ENCODE results near the gene MRNIP. TPM values are rescaled to one million over a fixed set of nuclear protein-coding genes. Genes with fewer than 3 reads are reported as not detected.
A peak's percentile ranks its signal among the peaks of the same experiment; 100 is the strongest.

MRNIP gene
- total RNA-seq, 1 experiment from 2014 or later: 31.1 TPM

DNA sequence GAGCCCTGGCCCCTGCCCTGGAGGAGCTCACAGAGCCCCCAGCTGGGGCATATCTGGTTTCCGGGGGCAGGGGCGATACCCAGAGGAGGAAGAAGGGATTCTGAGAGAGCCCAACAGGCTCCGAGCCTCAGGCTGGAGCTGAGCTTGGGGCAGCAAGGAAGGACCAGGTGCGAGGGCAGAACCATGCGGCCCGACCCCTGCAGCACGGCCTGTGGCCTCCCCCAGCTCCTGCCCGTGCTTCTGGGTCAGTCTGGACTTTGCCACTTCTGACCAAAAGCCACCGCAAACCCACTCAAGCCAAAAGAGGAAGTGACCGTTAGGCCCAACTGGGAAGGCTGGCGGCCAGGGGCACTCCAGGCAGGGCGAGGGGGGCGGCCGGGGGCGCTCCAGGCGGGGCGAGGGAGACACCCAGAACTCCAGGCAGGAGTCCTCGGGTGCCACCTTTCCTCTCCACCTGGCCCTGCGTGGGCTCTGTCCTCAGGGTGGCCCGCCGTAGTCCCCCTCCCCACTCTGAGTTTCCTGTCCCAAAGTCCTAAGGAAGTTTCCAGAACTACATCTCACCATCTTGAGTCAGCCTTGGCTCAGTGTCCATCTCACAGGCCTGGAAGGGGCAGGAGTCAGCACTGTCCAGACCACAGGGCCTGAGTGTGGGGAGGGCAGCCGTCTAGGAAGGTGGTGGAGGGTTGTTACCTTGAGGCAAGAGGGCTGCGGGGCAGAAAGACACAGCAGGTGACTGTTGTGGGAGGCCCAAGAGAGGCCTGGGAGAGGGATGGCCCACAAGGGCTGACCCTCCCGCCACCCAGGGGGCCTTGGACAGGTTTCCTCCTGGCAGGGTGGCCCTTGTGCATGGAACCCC, 65.8 kb downstream of the MRNIP start:
- peaks cover 17 to 18% of the 10 kb centered on the region in 2 experiments for H3K4me1 Mint-ChIP-seq
- Histone ChIP-seq H3K18ac (ENCODE audit: insufficient read length, low read depth, low read length) (no peak overlapping the region), H2BK5ac (ENCODE audit: insufficient read length, low read length) (no peak overlapping the region), H4K20me1 (ENCODE audit: control insufficient read depth, insufficient read depth, insufficient read length) (no peaks in the 10 kb centered on the region), H3K4ac (ENCODE audit: low read depth, low read length) (no peak overlapping the region), H3K79me2 (ENCODE audit: insufficient read depth, low read length) (no peaks in the 10 kb centered on the region), H3K27ac (ENCODE audit: insufficient read length, low read depth, low read length) (no peak overlapping the region), H4K8ac (replicated peaks; ENCODE audit: insufficient read length, low read depth, low read length) (no peak overlapping the region), H3K4me2 (ENCODE audit: insufficient read depth, insufficient read length, low read length) (no peak overlapping the region), H3K9me3 (ENCODE audit: control insufficient read depth, low read depth, low read length) (no peaks in the 10 kb centered on the region), H3T11ph (ENCODE audit: low read length) (no peak overlapping the region), H2BK120ac (ENCODE audit: low read depth, low read length, poor library complexity, severe bottlenecking) (no peak overlapping the region), H3K9ac (ENCODE audit: extremely low read depth, insufficient read length, low read length) (no peak overlapping the region), H3K14ac (ENCODE audit: insufficient read depth, low read length) (no peak overlapping the region), H3K56ac (ENCODE audit: insufficient read length, low read depth, low read length) (no peak overlapping the region), H3K23me2 (ENCODE audit: insufficient read length, low read depth, low read length, poor library complexity, severe bottlenecking) (peaks cover 3% of the 10 kb centered on the region), H2BK15ac (ENCODE audit: low read depth, low read length) (no peak overlapping the region), H3K4me1 (ENCODE audit: insufficient read depth, low read length) (no peaks in the 10 kb centered on the region), H2BK20ac (ENCODE audit: low read depth, low read length, poor library complexity, severe bottlenecking) (no peak overlapping the region), H2AFZ (ENCODE audit: low read length) (no peak overlapping the region), H4K5ac (ENCODE audit: insufficient read length, low read depth, low read length) (no peak overlapping the region), H3K23ac (ENCODE audit: insufficient read length, low read depth, low read length) (no peak overlapping the region), H3K79me1 (ENCODE audit: insufficient read depth, low read depth, low read length, poor library complexity, severe bottlenecking) (no peaks in the 10 kb centered on the region), H3K27me3 (ENCODE audit: insufficient read depth, low read length) (no peaks in the 10 kb centered on the region), H4K91ac (ENCODE audit: insufficient read length, low read depth, low read length) (no peak overlapping the region), H2AK5ac (ENCODE audit: insufficient read length, low read length) (no peak overlapping the region), H2BK12ac (ENCODE audit: insufficient read length, low read depth, low read length) (no peak overlapping the region)
- peaks cover 7% of the 10 kb centered on the region for H3K27me3 Mint-ChIP-seq (ENCODE audit: low read depth)
- no CpG with 5 or more reads among the region's 24 CpGs for WGBS (ENCODE audit: extremely low coverage, insufficient read length, low lambda C conversion rate)
- H3K4me3 Mint-ChIP-seq: peak overlapping the region in 1 of 2 experiments; percentile 58; a peak in 2 of 5 replicates
- peaks cover 3 to 4% of the 10 kb centered on the region in 2 experiments for H3K9me3 Mint-ChIP-seq
- peak overlapping the region in 1 of 3 experiments; percentile 34; a peak in 2 of 7 replicates for H3K27ac Mint-ChIP-seq
- TF ChIP-seq, protein P1, sequence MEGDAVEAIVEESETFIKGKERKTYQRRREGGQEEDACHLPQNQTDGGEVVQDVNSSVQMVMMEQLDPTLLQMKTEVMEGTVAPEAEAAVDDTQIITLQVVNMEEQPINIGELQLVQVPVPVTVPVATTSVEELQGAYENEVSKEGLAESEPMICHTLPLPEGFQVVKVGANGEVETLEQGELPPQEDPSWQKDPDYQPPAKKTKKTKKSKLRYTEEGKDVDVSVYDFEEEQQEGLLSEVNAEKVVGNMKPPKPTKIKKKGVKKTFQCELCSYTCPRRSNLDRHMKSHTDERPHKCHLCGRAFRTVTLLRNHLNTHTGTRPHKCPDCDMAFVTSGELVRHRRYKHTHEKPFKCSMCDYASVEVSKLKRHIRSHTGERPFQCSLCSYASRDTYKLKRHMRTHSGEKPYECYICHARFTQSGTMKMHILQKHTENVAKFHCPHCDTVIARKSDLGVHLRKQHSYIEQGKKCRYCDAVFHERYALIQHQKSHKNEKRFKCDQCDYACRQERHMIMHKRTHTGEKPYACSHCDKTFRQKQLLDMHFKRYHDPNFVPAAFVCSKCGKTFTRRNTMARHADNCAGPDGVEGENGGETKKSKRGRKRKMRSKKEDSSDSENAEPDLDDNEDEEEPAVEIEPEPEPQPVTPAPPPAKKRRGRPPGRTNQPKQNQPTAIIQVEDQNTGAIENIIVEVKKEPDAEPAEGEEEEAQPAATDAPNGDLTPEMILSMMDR (conservative IDR thresholded peaks at IDR 0.05): no peak
- H3K36me3 Mint-ChIP-seq (ENCODE audit: insufficient read depth in 1 of 3, low read depth in 3 of 3): peaks cover 8 to 14% (median 14%) of the 10 kb centered on the region in 3 experiments; a peak in 6 of 7 replicates
- DNase-seq: no peak

Data from H9 (cell line).